GM19240 (cell line): ENCODE measurements around the gene RGS3.
"Not testable (repeated sequence)": the region's sequence is repeated elsewhere in the genome, so short reads cannot be mapped to it uniquely, and the experiment has no call there.

ENCODE experiments used
- DNase-seq: peaks from one replicate; pipeline ENCODE4 v3.0.0; 2011; ENCODE audit warnings: low spot score; ENCODE audit not compliant: insufficient read length

Gene RGS3

DNA sequence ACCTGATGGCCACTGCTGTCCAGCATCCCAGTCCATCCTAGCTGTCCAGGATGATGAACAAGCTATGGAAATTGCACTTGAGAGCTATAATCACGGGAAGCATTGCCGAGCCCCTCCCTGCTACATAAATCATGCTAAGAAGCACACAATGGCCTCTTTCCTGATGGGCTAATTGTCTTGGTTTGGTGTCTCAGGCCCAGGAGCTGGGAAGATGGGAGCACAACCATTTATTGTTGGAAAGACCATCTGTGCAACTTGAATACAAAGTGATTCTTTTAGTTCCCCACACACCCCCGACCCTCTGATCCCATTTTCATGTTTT is 80.4 kb downstream of the RGS3 start:
- no peak for DNase-seq

DNA sequence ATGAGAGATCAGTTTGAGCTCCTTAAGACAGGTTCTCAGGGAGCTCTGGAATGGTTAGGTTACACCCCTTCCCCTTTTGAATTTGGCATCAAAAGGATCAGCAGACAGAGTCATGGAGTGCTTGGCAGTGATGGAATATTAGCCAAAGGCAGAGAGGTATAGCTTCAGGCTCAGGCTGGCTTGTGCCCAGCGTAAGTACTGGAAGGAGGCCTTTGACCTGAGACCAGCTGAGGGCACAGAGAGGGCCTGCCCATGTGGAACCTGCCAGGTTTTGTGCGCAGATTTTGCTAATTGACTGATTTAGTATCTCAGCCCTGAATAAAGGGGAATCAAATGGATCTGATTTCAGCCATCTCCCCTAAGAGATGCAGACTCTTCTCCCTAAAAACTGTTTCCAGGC is 81.5 kb downstream of the RGS3 start:
- no peak for DNase-seq

DNA sequence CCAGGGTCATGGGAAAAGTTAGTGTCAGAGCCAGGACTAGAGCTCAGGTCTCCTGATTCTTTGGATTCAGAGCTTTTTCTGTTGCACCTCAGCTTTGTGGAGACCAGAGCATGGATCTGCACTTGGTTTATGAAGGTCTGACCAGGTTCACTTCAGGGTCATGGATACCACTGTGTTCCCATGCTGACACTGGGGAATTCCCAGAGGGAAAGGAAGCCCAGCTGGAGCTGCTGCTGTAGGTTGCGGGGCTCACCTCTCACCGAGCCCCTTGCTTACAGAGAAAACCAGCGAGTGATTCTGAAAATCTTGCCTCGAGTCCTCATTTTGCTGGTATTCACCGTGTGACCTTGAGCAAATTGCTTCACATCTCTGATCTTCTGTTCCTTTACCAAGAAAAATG is 83.0 kb downstream of the RGS3 start:
- DNase-seq, result no peak

DNA sequence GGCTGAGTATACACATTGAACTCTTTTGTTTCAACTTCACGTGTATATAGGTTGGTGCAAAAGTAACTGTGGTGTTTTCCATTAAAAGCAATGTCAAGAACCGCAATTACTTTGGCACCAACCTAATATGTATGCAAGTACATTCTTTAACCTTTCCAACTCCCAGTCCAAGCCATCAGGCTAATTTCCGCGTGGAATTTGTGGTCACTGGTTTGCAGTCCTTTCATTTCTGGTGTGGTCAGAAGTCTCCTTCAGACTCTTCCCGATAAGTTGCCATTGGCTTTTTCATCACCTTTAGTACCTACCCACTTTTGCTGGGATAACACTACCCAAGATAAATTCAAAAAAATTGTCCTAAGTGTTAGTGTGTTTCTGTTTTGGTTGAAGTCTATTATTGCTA is 84.0 kb downstream of the RGS3 start:
- no peak for DNase-seq

DNA sequence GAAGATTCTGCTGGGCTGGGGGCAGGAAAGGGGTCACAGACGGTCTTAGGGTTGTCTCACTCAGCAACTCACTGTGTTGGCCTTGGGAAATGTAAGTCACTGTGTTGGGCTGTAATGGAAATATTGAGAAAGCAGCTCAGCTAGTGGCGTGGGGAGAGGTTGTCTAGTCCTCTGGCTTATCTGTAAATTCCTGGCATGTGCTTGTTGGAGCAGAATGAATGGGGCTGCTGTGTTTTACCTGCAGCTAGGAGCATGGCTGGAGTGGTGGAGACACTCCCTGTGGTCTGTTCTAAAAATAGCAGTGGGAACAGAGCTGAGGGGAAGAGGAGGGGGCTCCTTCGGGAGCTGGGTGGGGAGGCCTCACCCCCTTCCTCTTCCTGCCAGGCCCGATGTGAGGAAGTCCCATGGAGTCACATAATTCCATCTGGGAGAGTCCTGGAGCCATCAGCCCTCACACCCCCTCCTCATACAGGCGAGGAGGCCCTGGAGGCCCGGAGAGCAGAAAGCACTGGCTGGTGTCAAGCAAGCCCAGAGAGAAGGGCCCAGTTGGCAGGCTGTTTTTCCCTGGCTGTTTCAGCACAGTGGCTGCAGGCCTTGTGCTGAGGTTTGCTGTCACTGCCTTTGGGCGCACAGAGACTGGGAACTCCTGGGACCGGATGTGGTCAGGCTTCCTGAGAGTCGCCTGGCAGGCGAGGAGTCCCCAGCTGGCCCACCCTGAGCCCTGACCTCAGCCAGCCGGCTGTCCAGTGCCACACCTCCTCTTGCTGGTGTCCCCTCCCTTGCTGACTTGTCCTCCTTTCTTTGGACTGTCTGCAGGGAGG is 84.9 kb downstream of the RGS3 start:
- no peak for DNase-seq

DNA sequence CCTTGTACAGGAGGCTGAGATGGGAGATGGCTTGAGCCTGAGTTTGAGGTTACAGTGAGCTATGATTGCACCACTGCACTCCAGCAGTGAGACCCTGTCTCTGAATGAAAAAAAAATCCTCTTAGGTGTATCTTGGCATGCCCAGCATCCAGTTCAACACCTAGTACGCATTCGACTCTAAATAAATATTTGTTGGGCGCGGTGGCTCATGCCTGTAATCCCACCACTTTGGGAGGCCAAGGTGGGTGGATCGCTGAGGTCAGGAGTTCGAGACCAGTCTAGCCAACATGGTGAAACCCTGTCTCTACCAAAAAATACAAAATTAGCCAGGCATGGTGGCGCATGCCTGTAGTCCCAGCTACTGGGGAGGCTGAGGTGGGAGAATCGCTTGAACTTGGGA is 86.4 kb downstream of the RGS3 start:
- not testable (repeated sequence) for DNase-seq

DNA sequence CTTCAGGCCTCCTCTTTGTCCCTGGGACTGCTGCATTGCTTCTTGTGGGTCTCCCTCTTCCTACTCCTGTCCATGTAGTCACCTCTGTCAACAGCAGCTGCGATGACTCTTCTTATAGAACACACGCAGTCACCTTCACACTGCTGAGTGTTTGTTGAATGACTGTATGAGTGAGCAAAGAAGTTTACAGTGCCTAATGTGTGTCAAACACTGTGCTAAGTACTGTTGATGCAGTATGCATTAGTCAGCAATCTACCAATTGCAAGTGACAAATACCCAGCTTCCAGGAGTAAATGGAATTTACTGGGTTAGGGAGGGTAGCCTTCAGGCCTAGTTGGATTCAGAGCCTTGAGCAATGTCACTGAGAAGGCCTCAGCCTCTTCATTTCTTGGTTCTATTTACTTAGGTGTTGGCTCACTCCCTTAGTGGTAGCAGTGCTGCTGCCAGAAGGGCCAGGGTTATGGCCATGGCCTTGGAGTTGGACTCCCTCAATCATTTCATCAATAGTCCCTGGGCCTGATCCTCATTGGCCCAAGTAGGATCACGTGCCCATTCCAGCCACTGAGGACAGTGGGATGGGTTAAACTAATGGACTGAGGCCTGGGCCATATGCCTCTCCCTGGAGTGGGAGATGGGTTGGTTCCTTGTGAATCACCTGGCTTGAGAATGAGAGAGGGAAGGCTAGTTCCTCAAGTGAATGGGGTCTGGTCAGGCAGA is 93.5 kb downstream of the RGS3 start:
- no peak for DNase-seq

DNA sequence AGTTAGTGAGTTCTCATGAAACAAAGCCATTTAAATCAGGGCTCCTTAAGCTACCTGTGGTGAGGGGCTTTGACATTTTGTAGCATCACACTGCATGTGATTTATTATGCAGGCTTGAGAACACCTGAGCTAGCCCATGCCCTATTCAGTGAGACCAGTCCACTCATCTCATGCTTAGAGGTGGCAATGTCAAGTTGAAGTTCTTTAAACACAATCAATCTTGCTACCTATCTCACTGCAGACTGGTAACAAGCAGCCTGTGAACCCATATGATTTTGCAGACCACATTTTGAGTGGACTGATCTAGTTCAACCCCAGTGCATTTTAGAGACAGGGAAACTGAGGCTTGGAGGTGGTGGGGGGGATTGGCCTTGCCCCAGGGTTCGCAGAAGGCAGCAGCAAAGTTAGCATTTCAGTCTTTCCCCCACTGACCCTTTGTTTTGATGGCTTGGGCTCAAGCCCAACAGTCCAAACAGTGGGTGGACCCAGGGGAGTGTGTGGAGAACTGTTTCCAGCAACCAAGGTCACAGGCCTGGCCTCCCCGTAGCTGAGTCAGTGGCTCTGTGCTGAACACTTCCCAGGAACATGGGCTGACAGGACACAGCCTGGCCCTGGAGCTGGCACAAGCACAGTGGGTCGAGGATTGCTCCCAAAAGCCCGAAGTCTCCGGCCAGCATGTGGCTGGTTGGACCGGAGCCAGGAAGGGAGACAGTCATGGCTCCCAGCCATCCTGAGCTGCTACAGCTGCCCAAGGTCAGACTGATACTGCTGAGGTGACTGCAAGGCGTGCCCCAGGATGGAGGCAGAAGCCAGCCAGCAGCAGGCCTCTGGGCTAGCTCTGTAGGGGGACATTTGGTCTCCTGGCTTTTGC is 95.3 kb downstream of the RGS3 start:
- DNase-seq, result no peak

DNA sequence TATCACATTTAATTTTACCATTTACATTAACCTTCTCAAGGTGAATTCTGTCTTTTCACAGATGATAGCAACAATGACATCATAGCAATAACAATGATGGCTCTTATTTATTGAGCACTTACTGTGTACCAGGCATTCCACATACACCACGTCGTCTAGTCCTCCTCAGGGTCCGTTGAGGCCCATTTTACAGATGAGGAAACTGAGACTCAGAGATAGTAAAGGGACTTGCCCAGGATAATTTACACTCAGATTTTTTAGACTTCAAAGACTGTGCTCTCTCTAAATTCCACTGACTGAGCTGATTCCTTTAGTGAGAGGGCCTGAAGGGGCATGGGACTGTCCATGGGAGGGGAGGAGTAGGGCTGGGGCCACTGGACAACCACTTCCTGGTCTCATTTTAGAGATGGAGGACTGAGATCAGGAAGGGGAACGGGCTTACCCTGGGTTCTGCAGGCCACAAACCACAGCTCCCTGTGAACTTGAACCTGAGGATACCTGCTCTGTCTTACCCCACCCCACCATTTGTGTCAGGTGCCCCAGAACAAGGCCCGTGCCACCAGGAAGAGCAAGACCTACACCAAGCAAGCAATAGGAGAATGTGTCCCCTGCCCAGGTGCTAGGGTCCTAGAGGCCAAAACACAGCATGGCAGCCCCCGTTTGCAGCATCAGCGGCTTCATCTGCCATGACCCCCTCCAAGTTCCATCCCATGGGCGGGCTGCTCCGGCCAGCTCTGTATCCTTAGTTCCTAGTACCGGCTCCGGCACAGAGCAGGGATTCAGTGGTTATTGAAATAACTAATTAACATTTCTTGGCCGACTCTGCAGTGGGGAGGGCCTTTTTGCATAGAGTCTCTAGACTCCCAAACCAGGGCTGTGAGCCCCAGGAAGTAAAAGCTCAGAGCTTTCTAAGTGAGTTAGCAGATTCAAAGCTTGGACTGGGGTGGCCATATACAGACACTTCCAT is 96.6 kb downstream of the RGS3 start:
- no peak for DNase-seq

DNA sequence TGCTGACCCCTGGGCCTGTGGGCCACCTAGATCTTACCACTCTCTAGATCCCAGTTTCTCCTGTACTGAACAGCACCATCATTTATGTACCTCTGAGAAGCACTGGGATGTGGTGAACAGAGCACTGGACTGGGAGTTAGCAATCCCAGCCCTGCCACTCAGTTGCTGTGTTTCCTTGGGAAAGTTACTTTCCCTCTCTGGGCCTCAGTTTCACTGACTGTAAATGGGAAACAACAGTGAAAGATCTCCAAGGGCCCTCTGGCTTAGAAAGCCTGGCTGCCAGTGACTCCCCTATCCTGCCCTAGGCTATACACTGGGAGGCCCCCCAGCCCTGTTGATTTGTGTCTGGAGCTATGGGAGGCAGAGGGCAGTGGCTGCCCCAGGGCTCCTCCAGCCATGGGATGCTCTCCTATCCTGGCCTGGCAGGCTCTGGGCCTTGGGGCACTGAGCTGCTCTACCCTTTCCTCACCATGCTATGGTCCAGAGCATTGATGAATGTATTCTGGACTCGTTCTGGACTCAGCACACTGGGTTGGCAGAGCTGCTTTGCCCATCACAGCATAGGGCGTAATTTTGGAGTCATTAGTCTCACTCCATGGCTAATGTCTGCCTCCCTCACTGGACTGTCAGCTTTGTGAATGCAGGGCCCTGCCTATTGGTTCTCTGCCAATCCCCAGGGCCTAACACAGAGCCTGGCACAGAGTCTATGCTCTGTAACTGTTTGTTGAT is 99.3 kb downstream of the RGS3 start:
- no peak for DNase-seq

DNA sequence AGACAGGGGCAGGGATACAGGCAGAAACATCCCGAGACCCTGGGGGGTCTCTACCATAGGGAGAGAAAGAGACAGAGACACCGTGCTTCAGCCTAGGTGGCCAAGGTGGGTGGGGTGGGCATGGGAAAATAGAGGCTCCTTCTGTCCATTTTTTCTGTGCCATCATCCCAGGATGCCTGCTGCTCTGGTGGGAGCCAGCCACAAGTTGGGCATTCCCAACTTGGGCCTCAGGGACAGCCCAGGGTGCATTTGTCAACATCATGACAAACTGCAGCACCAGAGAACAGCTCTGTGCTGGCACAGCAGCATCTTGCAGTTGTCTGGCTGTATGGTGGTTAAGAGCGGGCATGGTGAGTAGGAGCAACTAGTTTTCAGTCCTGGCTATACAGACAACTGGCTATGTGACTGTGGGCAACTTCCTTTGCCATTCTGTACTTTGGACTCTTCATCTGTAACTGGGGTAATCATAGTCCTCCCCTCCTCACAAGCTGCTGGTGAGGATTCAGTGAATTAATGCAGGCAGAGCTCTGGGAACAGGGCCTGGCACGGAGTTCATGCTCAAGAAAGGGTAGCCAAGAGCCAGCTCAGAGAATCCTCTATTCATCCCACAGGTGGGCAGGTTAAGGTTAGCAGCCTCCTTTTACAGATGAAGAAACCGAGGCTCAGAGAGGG is 100.4 kb downstream of the RGS3 start:
- no peak for DNase-seq

DNA sequence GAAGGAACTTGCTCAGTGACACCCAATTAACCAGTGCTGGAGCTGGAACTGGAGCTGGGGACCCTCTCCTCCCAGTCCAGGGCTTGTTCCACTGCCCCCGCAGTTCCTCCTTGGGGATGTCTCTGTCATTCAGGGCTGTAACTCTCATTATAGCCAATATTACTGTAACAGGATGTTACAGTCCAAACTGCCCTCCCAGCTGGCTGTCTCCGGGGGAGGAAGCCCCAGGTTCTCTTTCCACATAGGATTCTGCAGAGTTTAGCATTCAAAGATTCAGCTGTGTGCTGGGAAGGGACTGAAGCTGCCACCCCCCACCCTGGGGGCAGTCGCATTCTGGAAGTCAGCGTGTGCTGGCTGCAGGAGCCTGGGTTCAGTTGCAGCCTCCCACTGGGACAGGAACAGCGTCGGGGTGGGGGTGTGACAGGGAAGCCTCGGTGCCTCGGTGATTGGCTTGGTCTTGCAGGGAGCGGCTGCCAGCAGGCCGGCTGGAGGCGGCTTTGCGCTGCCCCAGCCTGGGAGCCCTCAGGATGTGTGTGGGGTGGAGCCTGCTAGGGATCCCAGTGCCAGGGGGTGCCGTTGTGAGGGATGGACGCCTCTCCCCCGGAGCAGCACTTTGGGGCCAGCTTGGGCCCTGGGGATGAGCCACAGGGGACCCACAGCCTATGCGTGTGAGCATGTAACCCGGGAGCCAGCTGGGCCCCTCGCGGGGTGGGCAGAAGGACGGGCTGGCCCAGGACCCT is 101.1 kb downstream of the RGS3 start:
- DNase-seq, result no peak

DNA sequence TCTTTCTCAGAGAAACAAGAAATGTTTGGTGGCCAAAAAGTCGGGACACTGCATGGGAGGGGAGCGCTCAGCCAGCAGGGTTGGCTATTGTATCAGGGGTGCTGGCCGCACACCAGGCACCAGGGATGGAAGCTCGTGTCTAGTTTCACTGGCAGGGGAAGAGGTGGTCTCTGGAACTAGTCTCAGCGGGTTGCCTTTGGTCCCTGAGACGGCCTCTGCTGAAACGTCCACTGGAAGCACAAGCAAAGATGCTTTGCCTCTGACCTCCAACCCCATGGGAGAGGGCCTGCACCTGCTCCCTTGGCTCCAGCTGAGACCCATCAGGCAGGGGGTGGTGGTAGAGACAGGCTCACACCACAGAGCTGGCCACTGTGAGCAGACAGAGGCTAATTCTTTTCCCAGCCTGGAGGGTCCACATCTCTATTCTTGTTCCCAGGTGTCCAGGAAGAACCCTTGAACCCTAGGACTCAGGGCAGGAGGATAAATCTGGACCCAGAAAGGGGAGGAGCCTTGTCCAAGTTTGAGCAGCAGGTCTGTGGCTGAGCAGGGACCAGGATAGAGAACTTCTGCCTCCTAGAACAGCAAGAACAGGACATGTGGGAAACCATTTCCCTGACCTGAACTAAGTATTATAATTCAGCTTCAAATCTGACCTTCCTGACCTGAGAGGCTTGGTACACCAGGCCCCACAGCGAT is 102.6 kb downstream of the RGS3 start:
- DNase-seq, result no peak

DNA sequence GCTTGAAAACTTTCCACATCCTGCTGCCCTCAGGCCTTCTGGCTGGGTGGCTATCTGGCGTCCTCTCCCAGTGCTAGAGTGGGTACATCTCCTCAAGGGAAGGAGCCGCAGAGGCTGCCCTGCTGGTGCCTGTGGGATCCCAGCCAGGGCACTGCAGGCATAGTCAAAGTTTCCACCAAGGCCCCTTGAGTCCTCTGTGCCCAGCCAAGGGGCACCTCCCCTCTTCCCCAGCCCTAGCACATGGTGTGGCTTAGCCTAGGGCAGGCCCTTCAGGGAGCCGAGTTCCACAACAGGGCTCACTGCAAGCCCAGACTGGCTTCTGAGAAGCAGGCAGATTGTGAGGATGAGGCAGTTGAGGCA is 103.2 kb downstream of the RGS3 start:
- DNase-seq, result no peak

DNA sequence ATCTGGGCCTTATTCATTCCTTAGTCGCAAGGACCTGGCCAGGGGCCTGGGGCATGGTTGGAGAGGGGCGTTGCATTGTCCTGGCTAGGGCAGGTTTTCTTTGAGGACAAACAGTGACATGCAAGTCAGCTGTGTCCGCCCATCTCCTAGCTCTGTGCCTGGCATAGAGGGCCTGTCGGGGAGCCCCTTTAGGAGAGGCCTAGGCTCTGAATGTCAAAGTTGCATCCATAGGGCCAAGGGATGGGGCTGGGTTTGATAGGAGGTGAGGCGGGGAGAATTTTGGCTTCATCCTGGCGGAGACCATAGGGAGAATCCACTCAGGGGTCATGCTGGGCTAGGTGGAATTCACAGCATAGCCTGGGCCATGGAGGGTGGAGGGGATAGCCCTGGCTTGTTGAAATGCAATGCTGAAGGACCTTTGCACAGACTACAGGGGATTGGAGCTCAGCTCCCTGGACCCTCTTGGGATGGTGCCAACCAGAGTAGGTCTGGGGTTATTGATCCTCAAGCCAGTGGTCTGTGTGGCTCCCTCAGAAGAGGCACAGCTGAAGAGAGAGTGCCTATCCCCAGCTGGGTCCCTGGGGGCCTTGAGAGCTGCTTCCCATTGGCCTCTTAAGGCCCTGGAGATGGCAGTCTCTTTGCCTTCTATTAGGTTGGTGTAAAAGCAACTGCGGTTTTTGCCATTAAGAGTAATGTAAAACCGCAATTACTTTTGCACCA is 104.0 kb downstream of the RGS3 start:
- no peak for DNase-seq

DNA sequence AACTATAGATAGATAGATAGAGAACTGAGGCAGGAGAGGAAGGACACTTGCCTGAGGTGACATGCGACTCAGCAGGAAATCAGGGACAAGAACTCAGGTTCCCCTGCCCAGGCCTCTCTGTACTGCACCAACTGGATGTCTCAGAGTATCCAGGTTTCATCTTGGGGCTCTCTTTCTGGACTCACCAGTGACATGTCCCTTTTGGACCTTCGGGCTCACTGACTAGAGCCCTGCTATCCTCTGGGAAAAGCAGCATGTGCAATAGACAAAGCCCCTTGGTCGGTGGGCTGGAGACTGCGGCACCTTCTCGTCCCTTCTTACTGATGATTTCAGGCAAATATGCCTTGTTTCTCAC is 104.5 kb downstream of the RGS3 start:
- DNase-seq, result no peak

DNA sequence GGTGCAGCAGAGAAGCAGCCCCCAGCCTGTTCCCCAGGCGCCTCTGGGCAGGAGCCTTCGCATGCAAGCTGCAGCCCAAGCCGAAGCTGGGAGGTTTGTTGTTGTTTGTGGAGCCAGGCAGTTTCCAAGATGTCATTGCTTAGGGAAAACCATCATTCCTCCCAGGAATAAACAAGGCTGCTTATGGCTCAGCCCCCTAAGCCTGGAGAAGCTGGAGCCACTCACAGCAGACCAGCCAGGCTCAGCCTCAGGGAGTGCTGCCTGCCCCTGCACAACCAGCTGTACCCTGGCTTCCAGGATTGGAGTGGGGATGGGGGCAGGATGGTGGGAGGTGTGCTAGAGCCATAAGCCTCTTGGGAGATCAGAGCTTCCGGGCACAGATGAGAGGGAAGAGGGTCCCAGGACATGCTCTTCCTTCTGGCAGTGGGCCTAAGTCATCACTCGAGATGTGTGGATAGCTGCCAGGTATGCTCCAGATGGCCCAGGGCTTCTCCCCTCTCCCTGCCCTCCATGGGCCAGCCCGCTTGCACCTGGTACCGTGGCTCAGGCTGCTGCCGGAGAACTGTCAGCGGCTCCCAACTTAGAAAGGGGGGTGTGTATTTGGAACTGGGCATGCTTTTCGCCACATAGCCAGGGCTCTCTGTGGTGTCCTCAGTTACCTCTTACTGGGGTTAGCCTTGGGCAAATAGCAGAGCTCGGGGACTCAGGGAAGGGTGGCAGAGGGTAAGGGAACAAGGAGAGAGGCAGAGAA is 105.2 kb downstream of the RGS3 start:
- no peak for DNase-seq
